Esophagus muscularis mucosa (tissue), 3 donors: ENCODE measurements around the gene AACS.
"Not testable (repeated sequence)": the region's sequence is repeated elsewhere in the genome, so short reads cannot be mapped to it uniquely, and the experiment has no call there.

Experiments used
- CTCF ChIP-seq, 3 experiments: fragments of 200-600 bp in 2 of 3; fragments of 450-650 bp in 1 of 3; sonication (generic) in 2 of 3; IDR thresholded peaks; one replicate each; pipeline ENCODE4 v1.5.1; 2017 to 2019; ENCODE audit warnings: antibody characterized with exemption in 3 of 3, mild to moderate bottlenecking in 2 of 3, moderate library complexity in 1 of 3
- POLR2A ChIP-seq: fragments of 450-650 bp; IDR thresholded peaks from one replicate; pipeline ENCODE4 v1.6.1; 2017; ENCODE audit warnings: antibody characterized with exemption, moderate library complexity, mild to moderate bottlenecking, low read depth
- POLR2AphosphoS5 ChIP-seq, 2 donors: sonication (generic); formaldehyde crosslinking; IDR thresholded peaks; one replicate each; pipeline ENCODE4 v1.6.1; 2017; ENCODE audit warnings: antibody characterized with exemption in 2 of 2

DNA sequence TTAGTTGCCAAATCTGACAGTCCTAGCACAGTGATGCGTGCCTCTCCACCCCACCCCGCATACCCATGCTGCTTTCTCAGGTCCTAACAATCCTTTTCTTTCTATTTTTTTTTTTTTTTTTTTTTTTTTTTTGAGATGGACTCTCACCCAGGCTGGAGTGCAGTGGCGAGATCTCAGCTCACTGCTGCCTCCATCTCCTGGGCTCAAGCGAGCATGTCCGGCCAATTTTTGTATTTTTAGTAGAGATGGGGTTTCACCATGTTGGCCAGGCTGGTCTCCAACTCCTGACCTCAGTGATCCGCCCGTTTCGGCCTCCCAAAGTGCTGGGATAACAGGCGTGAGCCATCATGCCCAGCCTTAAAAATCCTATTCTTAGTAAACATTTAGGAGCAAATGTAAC, 33.8 kb upstream of the AACS start:
- not testable (repeated sequence) for TF ChIP-seq CTCF (IDR thresholded peaks at IDR 0.05); POLR2A; POLR2AphosphoS5 (IDR thresholded peaks at IDR 0.05)
